ENCODE measurements around the gene COL15A1.

GRCh38 chr9:98916660-98917059 lies 27.0 kb upstream of the COL15A1 start:
- TF ChIP-seq CTCF (IDR thresholded peaks at IDR 0.05; ENCODE audit: low read depth, low read length, poor library complexity, severe bottlenecking): no peak
- no peak for TF ChIP-seq EZH2phosphoT487 (IDR thresholded peaks at IDR 0.05; ENCODE audit: borderline replicate concordance, low read length)
